ENCODE results near the gene THEMIS.
"Not testable (repeated sequence)": the region's sequence is repeated elsewhere in the genome, so short reads cannot be mapped to it uniquely, and the experiment has no call there.

Gene THEMIS, protein sequence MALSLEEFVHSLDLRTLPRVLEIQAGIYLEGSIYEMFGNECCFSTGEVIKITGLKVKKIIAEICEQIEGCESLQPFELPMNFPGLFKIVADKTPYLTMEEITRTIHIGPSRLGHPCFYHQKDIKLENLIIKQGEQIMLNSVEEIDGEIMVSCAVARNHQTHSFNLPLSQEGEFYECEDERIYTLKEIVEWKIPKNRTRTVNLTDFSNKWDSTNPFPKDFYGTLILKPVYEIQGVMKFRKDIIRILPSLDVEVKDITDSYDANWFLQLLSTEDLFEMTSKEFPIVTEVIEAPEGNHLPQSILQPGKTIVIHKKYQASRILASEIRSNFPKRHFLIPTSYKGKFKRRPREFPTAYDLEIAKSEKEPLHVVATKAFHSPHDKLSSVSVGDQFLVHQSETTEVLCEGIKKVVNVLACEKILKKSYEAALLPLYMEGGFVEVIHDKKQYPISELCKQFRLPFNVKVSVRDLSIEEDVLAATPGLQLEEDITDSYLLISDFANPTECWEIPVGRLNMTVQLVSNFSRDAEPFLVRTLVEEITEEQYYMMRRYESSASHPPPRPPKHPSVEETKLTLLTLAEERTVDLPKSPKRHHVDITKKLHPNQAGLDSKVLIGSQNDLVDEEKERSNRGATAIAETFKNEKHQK

DNA sequence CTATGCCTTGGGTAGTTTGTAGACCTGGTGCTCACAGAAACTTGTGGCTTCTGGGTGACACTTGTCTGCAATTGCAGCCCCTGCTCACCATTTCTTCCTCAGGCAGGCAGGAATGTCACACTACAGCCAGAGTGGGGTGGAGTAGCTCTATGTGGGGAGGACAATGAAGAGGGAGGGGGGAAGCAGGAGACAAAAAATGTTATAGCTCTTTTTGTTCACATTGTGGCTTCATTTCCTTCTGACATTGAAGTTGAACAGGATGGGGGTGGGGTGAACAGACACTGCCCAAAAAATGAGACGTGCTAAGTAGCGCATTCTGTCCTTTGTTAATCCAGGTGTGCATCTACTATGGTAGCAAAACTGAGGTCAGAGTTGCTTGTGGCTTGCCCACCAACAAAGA lies at the start of gene THEMIS:
Gene THEMIS (minus strand): TSS at position 124 of the 400 bp plus-strand sequence. CDS start 126 bp downstream, outside the sequence.
- DNase-seq = no peak
- in situ Hi-C loops (cut with HindIII; ENCODE audit: low pct_ligation_motif_present, low pct_unique_long_range_greater_than_20kb, low sequenced_read_pairs) = no loop called here

- in situ Hi-C loops (cut with HindIII; ENCODE audit: low pct_ligation_motif_present, low pct_unique_long_range_greater_than_20kb, low sequenced_read_pairs) = no loop called here
- DNase-seq = no peak
Measured at GRCh38 chr6:127949251-127949650, 48.4 kb upstream of the THEMIS start.

GRCh38 chr6:127946388-127946787 lies 45.5 kb upstream of the THEMIS start:
- DNase-seq = no peak
- in situ Hi-C loops (cut with HindIII; ENCODE audit: low pct_ligation_motif_present, low pct_unique_long_range_greater_than_20kb, low sequenced_read_pairs) = no loop called here

DNA sequence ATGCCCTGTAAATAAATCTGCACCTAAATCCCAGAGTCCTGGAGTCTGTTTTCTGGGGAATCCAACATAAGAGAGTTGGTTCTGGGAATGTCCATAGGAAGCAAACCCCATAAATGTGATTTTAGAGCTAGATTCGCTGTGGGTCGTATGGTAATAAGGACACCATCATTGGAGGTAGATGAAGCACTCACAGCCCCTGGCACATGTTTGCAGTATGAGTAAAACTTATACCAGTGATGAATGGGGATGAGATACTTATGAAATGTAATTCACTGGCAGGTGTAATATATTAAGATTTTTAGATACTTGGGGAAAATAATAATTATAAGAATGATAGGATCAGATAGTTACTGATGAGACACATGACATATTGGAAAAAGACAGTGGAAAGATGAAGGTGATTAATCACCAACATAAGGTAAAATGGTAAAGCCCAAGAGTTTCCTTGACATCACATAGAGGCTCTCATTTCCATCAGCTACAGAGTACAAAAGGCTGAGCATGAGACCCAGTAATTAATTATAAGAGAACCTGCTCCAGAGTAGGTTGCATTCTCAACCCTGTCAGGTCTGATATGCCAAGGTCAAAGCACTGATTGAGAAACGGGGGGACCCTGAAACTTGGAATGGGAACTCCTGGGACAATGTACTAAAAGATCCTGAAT lies 44.7 kb upstream of the THEMIS start:
- in situ Hi-C loops (cut with HindIII; ENCODE audit: low pct_ligation_motif_present, low pct_unique_long_range_greater_than_20kb, low sequenced_read_pairs) = no loop called here
- no peak for DNase-seq

- in situ Hi-C loops (cut with HindIII; ENCODE audit: low pct_ligation_motif_present, low pct_unique_long_range_greater_than_20kb, low sequenced_read_pairs) = no loop called here
- DNase-seq = no peak
Measured at GRCh38 chr6:127941228-127941627, 40.4 kb upstream of the THEMIS start.

DNA sequence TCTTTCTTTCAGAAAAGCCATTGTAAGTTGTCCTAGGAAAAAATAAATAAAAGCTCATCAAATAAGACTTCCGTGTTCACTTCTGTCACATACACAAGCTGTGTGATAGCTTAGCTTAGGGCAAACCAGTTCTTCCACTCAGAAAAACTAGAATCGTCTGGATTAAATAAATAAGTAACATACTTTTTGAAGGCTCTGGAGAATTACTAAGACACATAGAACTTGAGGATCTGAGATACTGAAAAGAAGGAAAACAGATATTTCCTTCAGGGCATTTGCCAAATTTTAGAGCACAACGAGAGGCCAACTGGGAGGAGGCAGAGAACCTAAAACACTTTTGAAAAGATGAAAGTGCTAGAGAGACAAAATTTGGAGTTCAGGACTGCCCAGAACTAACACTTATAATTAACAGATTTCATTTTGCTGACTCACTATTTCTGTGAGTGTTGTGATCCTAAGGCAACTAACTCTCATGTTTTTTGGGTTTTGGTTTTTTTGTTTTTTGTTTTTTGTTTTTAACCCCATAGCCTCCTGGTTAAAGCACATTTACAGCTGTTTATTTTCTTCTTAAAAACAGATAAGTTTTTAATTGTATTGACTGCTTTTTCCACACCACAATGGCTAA lies 38.7 kb upstream of the THEMIS start:
- in situ Hi-C loops (cut with HindIII; ENCODE audit: low pct_ligation_motif_present, low pct_unique_long_range_greater_than_20kb, low sequenced_read_pairs) = no loop called here
- DNase-seq = no peak

GRCh38 chr6:127938701-127939100 lies 37.8 kb upstream of the THEMIS start:
- peak; percentile 35 for DNase-seq
- in situ Hi-C loops (cut with HindIII; ENCODE audit: low pct_ligation_motif_present, low pct_unique_long_range_greater_than_20kb, low sequenced_read_pairs) = no loop called here

- DNase-seq = no peak
- in situ Hi-C loops (cut with HindIII; ENCODE audit: low pct_ligation_motif_present, low pct_unique_long_range_greater_than_20kb, low sequenced_read_pairs) = no loop called here
Measured at GRCh38 chr6:127937747-127938146, 36.9 kb upstream of the THEMIS start.

DNA sequence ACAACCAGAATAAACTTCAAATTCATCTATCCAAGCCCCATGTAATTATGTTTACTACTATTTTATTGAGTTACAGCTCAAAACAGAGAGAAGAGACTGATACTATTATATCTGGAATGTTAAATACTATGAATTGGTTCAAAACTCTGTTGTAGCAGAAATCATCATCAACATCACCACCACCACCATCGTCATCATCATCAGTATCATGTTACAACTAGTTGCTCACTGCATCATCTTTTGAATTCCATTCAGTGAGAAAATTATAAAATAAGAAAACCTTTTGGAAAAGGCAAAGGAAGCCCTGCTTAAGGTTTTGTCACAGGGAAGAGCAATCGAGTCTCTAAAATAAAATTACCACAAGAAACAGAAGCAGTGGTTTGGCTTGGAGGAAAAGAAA lies 36.2 kb upstream of the THEMIS start:
- no peak for DNase-seq
- in situ Hi-C loops (cut with HindIII; ENCODE audit: low pct_ligation_motif_present, low pct_unique_long_range_greater_than_20kb, low sequenced_read_pairs) = no loop called here

- in situ Hi-C loops (cut with HindIII; ENCODE audit: low pct_ligation_motif_present, low pct_unique_long_range_greater_than_20kb, low sequenced_read_pairs) = no loop called here
Measured at GRCh38 chr6:127934956-127935355, 34.1 kb upstream of the THEMIS start.

GRCh38 chr6:127933852-127934840 lies 33.3 kb upstream of the THEMIS start:
- DNase-seq = no peak
- in situ Hi-C loops (cut with HindIII; ENCODE audit: low pct_ligation_motif_present, low pct_unique_long_range_greater_than_20kb, low sequenced_read_pairs) = no loop called here

More at GRCh38 chr6:127934956-127935355, 34.1 kb upstream of the THEMIS start:
- no peak for DNase-seq

GRCh38 chr6:127933137-127933536 lies 32.3 kb upstream of the THEMIS start:
- in situ Hi-C loops (cut with HindIII; ENCODE audit: low pct_ligation_motif_present, low pct_unique_long_range_greater_than_20kb, low sequenced_read_pairs) = no loop called here
- no peak for DNase-seq

DNA sequence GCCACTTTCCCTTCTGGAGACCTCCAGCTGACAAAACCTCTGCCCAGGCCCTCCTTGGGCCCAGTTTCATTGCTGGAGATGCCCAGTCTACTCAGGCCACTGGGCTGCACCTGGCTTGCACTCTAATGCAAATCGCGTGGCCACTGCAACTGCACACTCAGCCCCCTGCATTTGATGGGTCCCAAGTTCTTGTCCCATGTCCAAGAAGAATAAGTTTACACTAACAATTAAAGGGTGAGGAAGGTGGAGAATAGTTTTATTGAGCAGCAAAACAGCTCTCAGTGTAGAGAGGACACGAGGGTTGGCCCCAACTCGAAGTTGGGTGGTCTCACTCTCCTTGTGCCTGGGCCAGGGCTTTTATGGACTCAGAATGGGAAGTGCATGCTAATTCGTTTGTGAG lies 31.9 kb upstream of the THEMIS start:
- in situ Hi-C loops (cut with HindIII; ENCODE audit: low pct_ligation_motif_present, low pct_unique_long_range_greater_than_20kb, low sequenced_read_pairs) = no loop called here
- no peak for DNase-seq

GRCh38 chr6:127926441-127926840 lies 25.6 kb upstream of the THEMIS start:
- in situ Hi-C loops (cut with HindIII; ENCODE audit: low pct_ligation_motif_present, low pct_unique_long_range_greater_than_20kb, low sequenced_read_pairs); DNase-seq: not testable (repeated sequence)

DNA sequence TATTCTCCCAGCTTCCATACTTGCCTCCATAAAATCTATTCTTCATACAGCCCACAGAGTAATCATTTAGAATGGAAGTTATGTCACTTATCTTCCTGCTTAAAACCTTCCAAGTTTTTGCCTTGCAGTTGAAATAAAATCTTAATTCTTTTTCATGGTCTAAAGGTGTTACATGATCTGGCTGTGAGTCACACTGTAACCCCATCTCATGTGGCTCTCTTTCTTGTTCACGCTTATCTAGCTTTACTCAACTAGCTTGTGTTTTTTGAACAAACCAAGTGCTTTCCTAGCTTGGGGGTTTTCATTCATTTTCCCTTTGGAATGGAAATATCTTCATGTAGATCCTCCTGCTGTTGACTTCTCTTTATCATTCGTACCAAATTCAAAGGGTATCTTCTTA lies 23.6 kb upstream of the THEMIS start:
- in situ Hi-C loops (cut with HindIII; ENCODE audit: low pct_ligation_motif_present, low pct_unique_long_range_greater_than_20kb, low sequenced_read_pairs) = no loop called here
- DNase-seq = no peak

GRCh38 chr6:127924031-127924430 lies 23.2 kb upstream of the THEMIS start:
- in situ Hi-C loops (cut with HindIII; ENCODE audit: low pct_ligation_motif_present, low pct_unique_long_range_greater_than_20kb, low sequenced_read_pairs) = no loop called here
- DNase-seq = no peak

DNA sequence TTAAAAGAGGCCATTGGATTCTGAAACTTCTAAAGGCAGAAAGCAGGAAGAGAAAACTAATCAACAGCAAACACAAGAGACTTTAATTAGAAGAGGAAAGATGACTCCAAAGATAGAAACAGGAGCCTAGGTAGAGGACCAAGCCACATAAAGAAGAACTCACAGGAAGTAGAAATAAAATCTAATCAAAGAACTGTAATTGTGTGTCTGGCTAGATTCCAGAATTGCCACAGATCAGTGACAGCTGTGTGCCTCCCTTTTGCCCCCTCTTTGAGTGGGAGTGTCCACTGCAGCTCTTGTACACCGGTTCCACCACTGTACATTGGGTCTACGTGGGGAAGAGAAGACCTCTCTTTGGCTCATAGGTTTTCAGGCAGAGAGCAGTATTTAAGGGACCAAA lies 22.3 kb upstream of the THEMIS start:
- no peak for DNase-seq

GRCh38 chr6:127921982-127922381 lies 21.1 kb upstream of the THEMIS start:
- DNase-seq = no peak
- in situ Hi-C loops (cut with HindIII; ENCODE audit: low pct_ligation_motif_present, low pct_unique_long_range_greater_than_20kb, low sequenced_read_pairs) = no loop called here

More for the DNA sequence above, 22.3 kb upstream of the THEMIS start:
- in situ Hi-C loops (cut with HindIII; ENCODE audit: low pct_ligation_motif_present, low pct_unique_long_range_greater_than_20kb, low sequenced_read_pairs) = no loop called here

Data from ACHN (cell line).